Hippocampal formation (tissue), 2 donors: ENCODE results near the gene USP3.

Experiments
- DNase-seq, 2 donors: peaks; one replicate each; lab custom pipeline; 2025; lab: John Stamatoyannopoulos, UW

The USP3 gene

DNA sequence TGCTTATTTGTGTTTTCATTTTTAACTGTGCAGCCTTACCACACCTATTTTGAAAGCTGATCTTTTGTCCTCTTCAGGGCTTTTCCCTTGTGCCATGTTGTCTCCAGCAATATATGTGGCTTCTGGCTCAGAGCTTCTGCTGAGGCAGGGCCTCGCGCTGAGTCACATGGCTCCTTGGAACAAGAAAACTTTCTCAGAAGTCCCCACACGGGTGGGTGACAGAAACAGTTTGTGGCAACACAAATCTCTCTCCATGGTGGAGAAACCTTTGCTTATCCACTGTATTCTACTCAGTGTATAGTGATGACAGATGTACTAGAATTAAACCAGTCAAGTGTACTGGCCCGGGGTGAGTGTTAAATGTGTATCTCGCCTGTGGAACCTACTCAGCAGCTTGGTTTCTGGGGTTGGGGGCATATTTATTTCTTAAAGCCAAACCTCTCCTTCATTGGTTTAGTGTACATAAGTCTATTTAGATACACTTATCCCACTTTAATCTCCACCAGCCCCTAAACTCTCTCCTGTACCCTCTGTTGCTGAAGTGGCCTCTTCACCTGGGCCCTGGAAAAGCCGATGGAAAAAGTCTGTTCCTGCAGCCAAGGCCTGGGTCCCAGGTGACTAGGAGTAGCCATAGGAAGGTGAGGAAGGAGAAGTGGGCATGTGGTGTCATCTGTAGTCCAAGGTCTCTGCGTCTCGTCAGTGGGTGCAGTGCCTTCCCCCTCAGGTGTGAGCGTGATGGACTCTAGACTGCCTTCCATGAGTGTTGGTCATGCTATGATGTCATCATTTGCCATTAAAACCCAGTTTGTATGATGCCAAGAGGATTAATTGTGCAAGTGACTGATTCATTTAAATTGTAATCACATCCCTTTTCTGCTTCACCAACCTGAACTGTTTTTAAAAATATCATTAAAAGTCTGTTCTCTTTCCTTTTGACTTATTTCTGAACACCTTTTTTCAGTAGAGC is 89.6 kb downstream of the USP3 start:
- no peak for DNase-seq

DNA sequence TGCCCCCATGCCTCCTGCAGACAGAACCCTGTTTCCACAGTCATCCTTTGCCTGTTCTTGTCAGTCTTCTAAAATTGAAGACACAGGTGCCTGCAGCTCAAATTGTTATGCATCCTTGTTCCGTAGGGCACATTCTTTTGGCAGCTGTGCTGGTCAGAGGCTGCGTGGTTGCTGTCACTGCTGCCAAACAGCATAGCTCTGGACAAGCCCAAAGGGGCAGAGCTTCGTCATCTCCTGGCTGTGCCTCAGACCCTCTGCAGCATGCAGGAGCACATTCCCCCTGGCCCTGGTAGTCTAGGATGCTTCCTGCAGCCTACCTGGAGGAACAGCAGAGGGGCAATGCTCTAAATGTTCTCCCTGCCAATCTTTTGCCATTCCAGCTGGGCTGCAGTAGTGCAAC is 90.7 kb downstream of the USP3 start:
- DNase-seq = no peak

DNA sequence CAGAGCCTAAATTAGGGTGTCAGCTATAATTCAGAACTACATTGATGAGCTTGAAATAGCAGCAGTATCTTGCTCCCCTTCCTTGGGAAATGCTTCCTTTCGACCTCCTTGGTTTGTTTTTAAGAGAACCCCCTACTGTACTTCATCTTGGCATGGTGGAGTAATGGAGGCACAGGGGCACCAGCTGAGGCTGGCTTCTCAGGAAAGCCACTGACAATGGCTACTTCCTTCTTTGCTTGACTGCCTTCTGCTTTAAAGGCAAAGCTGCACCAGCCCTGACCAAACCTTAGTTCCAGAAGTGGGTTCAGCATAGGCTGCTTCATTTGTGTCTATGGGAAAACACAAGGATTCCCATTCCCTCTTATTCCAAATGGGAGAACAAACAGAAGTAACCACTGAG is 91.3 kb downstream of the USP3 start:
- DNase-seq = no peak

DNA sequence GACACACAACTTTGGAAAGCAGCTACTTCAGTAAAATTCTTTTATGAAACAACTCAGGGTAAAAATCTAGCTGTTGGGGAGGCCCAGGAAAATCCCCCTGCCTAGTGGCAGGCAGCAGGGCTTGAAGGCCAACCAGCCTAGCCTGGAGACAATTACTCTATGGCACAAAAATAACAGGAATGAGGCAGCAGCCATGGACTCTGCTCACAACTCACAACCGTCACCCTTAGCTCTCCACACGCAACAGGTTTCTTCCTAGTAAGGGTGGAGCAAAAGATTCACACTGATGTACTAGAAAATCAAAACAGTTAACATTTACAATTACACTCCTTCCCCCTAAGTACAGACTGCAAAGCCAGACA is 92.3 kb downstream of the USP3 start:
- no peak for DNase-seq

DNA sequence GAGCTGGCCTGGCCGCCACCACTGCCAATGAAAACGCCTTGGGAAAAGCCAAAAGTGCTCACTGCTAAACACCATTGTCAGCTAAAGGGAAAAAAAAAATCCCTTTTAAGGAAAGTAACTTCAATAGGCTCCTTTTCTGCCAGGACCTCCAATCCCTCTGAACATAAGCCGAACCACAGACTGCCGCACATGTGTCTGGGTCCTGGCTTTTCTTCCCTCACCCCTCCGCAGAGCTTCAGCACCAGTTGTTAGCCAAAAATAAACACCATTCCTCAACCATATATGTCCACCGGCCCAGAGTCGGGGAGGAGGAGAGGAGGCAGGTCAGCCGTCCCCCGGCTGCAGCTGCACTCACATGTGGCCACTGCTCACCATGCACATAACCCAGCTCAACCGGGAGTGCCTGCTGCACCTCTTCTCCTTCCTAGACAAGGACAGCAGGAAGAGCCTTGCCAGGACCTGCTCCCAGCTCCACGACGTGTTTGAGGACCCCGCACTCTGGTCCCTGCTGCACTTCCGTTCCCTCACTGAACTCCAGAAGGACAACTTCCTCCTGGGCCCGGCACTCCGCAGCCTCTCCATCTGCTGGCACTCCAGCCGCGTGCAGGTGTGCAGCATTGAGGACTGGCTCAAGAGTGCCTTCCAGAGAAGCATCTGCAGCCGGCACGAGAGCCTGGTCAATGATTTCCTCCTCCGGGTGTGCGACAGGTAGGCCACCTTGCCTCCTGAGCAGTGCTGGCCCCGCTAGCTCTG is 92.8 kb downstream of the USP3 start, which contains the start of gene FBXL22:
Gene FBXL22 (plus strand): TSS at position 350 of the 753 bp plus-strand sequence. CDS start 6 bp downstream, at position 356.
- no peak for DNase-seq

DNA sequence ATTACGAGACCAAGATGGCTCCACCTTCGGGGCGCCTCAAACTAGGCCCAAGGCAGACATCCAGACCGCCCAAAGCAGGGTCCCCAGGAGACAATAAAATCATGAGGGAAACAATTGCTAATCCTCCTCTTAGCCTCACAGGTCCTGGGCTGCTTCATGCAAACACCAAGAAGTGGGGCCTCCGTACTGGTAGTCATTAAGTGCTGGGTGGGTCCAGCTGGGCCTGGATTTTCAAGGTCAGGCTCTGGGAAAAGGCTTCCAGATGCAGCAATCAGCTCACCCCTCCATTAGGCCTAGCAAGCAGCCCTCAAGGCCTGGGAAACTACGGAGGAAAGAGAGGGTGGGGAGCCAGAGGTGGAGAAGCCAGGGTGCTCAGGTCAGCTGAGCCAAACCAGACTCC is 93.4 kb downstream of the USP3 start:
- no peak for DNase-seq

DNA sequence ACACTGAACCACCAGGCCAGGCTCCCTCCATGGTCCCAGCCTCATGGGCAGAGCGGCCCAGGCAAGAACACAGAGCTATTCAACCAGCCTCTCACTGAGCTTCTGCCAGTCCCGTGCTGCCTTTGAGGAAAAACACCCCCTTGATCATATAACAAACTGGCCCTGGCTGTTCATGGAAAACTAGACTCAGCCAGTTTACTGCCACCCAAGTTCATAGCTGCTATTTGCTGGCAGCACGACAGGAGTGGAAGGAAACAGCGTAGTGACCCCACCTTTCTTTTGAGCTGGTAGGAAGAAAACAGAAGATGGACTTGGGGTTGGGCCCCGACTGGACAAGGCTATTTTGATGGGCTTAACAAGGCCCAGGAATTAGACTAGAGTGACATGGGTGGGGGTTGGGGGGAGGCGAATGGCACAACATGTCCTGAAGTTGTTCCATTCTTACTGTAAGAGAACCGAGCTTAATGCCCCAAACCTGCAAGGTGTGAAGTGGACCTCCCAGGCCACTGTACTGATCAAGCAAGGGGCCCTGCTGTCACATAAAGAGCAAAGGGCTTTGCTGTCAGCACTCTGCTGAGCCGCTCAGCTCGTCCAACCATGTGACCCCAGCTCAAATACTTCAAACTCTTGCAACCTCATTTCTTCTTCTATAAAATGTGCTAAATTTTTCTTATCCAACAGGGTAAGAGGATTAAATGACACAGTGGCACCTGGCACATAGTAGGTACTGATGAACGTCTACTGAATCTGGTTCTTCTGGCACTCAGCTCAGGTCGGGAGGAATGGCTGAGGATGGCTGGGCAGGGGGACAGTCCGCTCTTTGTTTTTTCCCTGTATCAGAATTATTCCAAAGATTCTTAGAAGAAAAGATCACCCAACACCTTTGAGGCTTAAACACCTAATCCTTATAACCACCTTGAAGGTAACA is 94.3 kb downstream of the USP3 start:
- no peak for DNase-seq

DNA sequence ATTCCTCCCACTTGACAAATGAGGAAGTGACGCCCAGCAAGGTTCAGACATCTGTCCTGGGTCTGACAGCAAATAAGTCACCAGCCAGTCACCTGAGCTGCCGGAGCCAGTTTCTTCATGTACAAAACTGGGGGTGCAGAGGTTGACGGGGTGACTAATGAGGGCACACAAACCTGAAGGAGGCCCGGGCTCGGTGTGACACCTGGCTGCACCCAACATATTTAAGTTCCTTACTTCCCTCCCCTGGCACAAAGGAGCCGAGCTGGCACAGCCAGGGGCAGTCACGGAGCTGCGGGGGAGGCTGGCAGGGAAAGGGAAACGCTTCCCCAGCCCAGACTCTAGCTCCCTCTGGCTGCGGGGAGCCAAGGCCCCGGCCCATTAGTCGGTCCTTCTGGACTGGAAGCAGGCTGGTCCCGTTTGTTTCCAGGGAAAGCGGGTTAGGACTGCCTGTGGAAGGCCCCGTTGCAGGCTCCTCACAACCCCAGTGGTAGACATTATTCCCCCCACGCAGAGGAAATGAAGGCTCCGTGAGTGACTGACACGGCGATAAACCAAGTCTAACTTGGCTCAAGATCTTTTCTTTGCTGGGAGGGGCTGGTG is 95.1 kb downstream of the USP3 start:
- peak; percentile 51 to 74 for DNase-seq

DNA sequence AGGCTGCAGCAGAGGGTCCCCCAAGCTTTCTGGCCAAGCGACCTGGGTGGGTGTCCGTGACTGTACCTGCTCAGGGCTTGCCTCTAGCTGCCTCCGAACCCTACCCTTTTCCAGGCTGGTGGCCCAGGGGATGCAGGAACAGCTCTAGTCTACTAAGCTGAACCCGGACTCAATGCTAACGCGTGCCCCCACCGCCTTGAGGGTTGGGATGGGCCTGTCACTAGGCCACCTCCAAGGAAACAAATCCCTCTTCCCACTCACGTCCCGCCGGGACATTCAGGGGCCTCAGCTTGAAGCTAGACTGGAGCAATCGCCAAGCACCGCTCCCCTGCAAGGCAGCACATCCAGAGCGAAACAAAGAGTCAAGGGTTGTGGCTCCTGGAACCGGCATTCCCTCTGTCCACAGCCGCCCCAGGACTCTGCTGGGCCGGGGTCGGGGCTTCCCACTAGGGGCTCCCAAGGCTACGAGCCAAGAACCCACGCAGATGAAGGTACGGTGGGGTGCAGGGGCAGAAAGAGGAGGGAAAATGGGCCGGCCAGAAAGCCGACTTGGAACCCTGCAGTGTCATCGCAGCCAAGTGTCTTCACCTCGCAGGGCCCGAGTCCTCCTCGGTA is 95.7 kb downstream of the USP3 start:
- no peak for DNase-seq

DNA sequence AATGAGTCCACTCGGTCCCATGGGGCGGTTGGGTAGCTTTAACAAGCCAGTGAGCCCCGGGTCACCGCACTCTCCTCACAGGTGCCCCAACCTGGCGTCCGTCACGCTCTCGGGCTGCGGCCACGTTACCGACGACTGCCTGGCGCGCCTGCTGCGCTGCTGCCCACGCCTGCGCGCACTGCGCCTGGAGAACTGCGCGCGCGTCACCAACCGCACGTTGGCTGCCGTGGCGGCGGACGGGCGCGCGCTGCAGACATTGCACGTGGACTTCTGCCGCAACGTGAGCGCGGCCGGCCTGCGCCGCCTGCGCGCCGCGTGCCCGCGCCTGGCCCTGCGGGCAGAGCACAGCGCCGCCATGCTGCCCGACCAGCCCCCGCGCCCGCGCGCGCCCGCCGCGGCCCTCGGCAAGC is 96.2 kb downstream of the USP3 start:
- peak; percentile 72 to 92 for DNase-seq

DNA sequence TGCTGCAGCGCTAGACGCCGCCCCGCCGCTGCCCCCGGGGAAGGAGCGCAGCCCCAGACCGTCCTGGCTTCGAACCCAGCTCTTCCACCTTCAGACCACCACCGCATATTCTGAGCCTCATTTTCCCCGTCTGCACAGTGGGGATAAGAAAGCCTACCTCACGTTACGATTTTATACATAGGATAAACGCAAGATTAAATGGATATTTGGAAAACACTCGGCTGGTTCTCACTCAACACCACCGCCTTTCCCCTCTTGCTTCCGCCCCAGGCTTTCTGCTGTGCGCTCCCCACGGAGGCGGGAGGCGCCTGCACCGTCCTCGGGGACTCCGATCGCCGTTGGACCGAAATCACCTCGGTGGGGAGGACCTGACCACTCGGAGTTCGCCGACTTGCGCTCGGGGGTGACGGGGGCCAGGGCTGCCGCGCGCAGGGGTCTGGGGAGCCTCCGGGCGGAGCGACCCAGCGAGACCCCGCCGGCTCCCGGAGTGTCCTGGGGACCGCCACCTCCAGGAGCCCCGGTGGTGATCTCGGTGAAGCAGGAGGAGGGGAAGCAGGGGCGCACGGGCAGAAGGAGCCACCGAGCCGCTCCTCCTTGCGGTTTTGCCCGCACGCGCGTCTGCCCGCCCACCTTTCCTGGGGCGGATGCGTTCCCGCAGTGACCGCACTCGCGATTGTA is 96.8 kb downstream of the USP3 start:
- DNase-seq = peak in 1 of 2 donors; percentile 13

DNA sequence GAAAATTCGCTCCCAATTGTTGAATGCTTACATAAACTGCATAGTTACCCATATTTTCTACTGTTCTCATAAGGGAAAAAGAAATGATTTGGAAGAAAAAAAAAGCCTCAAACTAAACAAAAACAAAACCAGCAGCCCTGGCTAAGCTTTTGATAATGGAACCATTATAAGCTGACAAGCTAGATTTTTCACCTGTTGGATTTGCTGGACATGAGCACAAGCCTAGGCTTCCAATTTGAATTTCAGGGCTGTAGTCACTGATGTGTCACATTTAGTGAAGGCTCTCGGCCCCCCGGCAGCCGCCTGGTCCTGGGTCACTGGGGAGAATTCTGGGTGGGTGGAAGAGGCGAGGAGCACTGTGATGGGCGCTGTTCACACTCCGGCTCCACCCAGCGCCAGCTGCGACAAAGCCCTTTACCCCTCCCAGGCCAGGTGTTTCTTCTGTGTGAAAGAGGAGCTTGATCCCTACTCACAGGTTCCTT is 97.4 kb downstream of the USP3 start:
- no peak for DNase-seq

DNA sequence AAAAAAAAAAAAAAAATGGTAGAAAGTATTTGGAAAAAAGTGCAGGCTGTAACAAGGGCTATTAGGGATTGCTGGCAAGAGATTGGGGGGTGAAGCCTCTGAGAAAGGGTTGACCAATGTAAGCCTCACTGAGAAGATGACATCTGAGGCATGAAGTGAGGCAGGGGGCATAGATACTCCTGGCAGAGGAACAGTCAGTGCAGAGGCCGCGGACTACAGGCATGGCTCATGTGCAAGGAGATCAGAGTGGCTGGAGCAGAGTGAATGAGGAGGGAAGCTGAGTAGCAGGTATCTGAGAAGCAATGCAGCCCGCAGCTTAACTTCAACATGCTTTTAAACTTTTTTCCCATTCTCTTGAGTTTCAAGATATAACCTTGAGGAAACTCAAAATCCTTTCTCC is 98.2 kb downstream of the USP3 start:
- DNase-seq = no peak

DNA sequence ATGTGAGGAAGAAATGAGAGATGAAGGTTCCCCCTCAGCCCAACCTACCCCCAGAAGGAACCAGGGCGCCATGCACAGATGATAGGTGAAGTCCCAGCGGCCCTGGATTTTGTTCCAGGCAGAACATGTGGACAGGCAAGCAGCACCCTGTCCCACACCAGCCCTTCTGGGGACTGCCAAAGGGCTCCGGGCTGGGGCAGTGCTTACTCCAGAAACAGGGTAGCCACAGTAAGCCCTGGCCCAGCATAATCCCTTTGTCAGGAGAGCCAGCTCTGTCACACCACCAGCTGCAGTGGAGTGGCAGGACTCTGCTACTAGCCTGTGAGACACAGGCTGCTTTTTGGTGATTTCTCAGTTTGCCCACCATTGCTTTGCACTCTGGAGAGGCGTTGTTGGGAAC is 99.1 kb downstream of the USP3 start:
- peak in 1 of 2 donors; percentile 33 for DNase-seq

DNA sequence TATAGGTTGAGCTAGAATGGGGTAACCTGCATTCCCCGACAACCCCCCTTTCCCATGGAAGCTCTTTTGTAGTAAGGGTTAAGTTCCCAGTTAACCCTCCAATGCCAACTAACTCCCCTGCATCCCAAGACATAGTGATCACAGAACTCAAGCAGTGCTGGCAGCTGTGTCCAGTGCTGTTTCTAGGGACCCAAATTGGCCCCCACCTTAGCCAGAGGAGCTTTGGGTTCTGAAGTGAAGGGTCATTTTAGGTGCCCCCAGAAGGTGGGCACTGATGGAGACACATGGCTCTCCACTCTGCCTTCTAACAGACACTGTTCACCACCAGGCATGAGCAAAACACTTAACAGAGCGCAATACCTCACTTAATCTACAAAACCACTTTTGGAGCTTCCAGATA is 99.9 kb downstream of the USP3 start:
- DNase-seq = no peak

DNA sequence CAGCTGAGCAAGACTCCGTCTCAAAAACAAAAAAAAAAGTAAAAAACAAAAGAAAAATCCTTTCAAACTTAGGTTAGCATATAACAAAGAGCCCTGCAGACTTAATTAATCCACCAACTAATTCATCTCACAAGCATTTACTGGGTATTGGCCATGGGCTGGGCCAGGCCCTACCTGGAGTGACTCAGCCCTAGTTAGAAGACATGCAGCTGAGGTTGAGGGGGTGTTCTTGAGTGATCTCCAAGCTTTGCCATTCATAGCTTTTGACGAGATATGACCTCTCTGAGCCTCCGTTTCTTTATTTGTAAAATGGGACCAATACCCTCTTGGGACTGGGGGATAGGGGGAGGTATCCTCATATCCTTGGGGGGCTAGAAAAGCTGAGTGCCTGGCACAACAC is 100.6 kb downstream of the USP3 start:
- DNase-seq = no peak

DNA sequence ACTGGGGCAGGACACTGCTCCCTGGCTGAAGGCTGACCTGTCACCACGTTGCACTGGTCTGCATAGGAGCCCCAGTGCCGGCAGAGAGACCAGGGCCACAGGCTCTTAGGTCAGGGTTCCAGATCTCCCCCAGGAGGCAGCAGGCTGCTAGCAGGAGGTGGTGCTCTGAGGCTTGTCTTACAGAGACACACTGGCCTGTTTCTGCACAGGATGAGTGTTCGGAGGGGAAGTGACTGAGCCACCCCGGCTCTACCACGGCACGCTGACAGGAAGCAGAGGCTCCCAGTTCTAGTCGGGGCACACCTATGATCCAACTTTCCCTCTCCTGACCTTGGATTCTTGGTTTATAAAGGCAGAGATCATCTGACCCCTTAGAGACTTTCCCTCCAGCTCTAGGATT is 101.4 kb downstream of the USP3 start:
- DNase-seq = no peak

DNA sequence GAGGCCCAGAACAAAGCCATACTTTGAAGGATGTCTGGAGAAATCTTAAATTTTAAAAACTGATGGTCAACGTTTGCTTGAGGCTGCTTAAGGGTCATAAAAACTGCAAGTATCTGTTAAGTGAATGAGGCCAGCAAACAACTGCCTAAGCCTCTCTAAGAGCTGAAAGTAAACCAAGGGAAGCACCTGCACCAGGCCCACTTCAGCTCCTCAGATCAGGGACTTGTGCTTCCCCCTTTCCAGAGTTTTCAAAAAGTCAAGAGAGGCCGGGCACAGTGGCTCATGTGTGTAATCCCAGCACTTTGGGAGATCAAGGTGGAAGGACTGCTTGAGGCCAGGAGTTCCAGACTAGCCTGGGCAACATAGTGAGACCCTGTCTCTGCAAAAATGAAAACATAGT is 101.9 kb downstream of the USP3 start:
- no peak for DNase-seq

DNA sequence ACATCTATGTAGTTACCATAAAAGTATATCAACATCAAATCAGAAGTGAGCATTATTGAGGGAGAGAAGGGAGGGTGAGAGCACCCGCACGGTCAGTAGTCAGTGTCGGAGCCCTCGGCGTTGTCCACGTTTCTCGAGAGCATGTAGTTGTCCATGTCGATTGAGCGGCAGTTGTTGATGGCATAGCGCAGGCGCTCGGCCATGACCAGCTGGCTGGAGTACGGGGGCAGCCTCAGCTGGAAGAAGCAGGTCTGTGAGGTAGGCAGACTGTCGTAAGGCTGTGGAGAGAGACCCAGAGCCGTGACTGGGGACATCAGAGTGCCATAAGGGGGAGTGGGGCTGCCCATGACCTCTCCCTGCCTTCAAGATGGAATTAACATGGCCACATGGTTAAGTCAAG is 104.6 kb downstream of the USP3 start:
- DNase-seq = no peak

DNA sequence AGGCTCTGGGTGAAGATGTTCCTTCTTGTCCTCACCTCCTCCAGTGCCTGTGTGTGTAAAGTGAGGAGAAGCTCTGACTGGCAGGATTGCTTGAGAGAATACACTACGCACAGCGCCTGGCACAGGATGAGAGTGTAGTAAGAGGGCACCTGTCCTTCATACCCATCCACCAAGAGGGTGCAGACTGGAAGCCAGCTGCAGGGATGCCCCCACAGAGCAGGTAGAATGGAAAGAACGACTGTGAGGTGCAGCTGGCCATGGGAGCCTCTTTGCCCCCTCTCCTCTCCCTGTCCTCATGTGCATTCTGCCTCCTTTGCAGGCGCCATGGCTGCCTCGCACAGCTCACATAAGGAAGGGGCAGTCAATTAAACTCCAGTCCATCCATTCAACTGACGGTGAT is 105.1 kb downstream of the USP3 start:
- DNase-seq = no peak
